Stimulated activated CD4-positive, alpha-beta T cell treated with anti-CD3 and anti-CD28 coated beads, TNF-alpha, amount 100 ng/mL, for 24 hours (primary cell): ENCODE results near the gene ERCC1.
A peak's percentile ranks its signal among the peaks of the same experiment; 100 is the strongest.

Experiments used
- DNase-seq, 3 experiments: peaks; one replicate each; pipeline ENCODE4 v3.0.0-alpha.2; 2020; ENCODE audit warnings: low read depth in 3 of 3

The ERCC1 gene

GRCh38 chr19:45405435-45406225, 18.1 kb downstream of the ERCC1 start:
- DNase-seq, result peak; percentile 65 to 82 (median 72)

- peak in 2 of 3 experiments; percentile 15 to 69 for DNase-seq
Measured at GRCh38 chr19:45404557-45405434, 18.9 kb downstream of the ERCC1 start, which contains the start of gene PPP1R13L. PPP1R13L (minus strand) TSS chr19:45405069; CDS start chr19:45398318, 6,751 bp downstream.

- peak in 1 of 3 experiments; percentile 64 for DNase-seq
Measured at GRCh38 chr19:45403781-45404556, 19.7 kb downstream of the ERCC1 start.

- no peak for DNase-seq
Measured at GRCh38 chr19:45403272-45403671, 20.4 kb downstream of the ERCC1 start.

GRCh38 chr19:45402298-45403061, 21.2 kb downstream of the ERCC1 start:
- DNase-seq, result no peak

GRCh38 chr19:45401815-45402214, 21.9 kb downstream of the ERCC1 start:
- DNase-seq, result no peak

GRCh38 chr19:45400192-45400591, 23.5 kb downstream of the ERCC1 start:
- DNase-seq, result no peak

- no peak for DNase-seq
Measured at GRCh38 chr19:45395821-45396617, 27.7 kb downstream of the ERCC1 start.

- DNase-seq, result no peak
Measured at GRCh38 chr19:45391871-45392665, 31.6 kb downstream of the ERCC1 start.

- DNase-seq, result no peak
Measured at GRCh38 chr19:45391346-45391745, 32.4 kb downstream of the ERCC1 start.

- no peak for DNase-seq
Measured at GRCh38 chr19:45385392-45386221, 38.1 kb downstream of the ERCC1 start.

GRCh38 chr19:45382426-45382825, 41.3 kb downstream of the ERCC1 start:
- no peak for DNase-seq

GRCh38 chr19:45380107-45380506, 43.6 kb downstream of the ERCC1 start:
- no peak for DNase-seq

GRCh38 chr19:45376045-45376724, 47.5 kb downstream of the ERCC1 start:
- DNase-seq, result no peak

GRCh38 chr19:45370410-45371204, 53.1 kb downstream of the ERCC1 start, which contains the start of gene ERCC2:
ERCC2 (minus strand) TSS chr19:45370573; CDS start chr19:45370540, 33 bp downstream.
- peak; percentile 100 for DNase-seq

GRCh38 chr19:45368737-45369340, 54.9 kb downstream of the ERCC1 start:
- no peak for DNase-seq

GRCh38 chr19:45368127-45368526, 55.6 kb downstream of the ERCC1 start:
- DNase-seq, result no peak
